IMR-90 (cell line): ENCODE measurements around the gene LRP1B. TPM values are rescaled to one million over a fixed set of nuclear protein-coding genes. Genes with fewer than 3 reads are reported as not detected.

Experiments
- ATAC-seq: fragments of 200-7000 bp; cut with Tn5 transposase; 2 replicates; pipeline ENCODE4 v1.9.1; 2020; ENCODE audit warnings: low read depth, mild to moderate bottlenecking, moderate library complexity
- BruUV-seq: library from RNA; stranded (reverse); fragments of 400-500 nt; replicated peaks from 2 replicates; lab custom pipeline; 2021; lab: Mats Ljungman, UMichigan
- CTCF ChIA-PET: fragments of 300-600 bp; formaldehyde crosslinking; extraction: SDS; loops from one replicate; lab custom pipeline; 2021; ENCODE audit warnings: antibody characterized with exemption; lab: Yijun Ruan, JAX
- POLR2A ChIA-PET: fragments of 300-600 bp; sonication (Branson Sonifier 250); formaldehyde crosslinking; loops from one replicate; lab custom pipeline; 2022; ENCODE audit warnings: antibody characterized with exemption; ENCODE audit not compliant: unreplicated experiment; lab: Charles Lee
- DNase-seq: peaks from one replicate; pipeline ENCODE4 v3.0.0; 2013
- H2AFZ ChIP-seq: replicated peaks from 2 replicates; pipeline ENCODE3; 2013; ENCODE audit warnings: low read length, mild to moderate bottlenecking; ENCODE audit not compliant: poor library complexity
- H2AK5ac ChIP-seq: 2 replicates; pipeline ENCODE4 v1.6.1; 2013; ENCODE audit warnings: low read depth, low read length, inconsistent platforms
- H2AK9ac ChIP-seq: replicated peaks from 2 replicates; pipeline ENCODE3; 2013; ENCODE audit warnings: mild to moderate bottlenecking, low read depth, low read length, moderate library complexity; ENCODE audit not compliant: poor library complexity
- H2BK120ac ChIP-seq: 2 replicates; pipeline ENCODE4 v1.6.1; 2013; ENCODE audit warnings: low read depth, low read length, inconsistent platforms
- H2BK15ac ChIP-seq: 3 replicates; pipeline ENCODE4 v1.6.1; 2013; ENCODE audit warnings: low read depth, low read length, inconsistent platforms
- H2BK20ac ChIP-seq: 2 replicates; pipeline ENCODE4 v1.6.1; 2013; ENCODE audit warnings: low read depth, mild to moderate bottlenecking, inconsistent platforms, low read length, moderate library complexity
- H2BK5ac ChIP-seq: 2 replicates; pipeline ENCODE4 v1.6.1; 2013; ENCODE audit warnings: mild to moderate bottlenecking, low read depth, low read length, inconsistent platforms; ENCODE audit not compliant: poor library complexity, severe bottlenecking
- H3K14ac ChIP-seq: replicated peaks from 2 replicates; pipeline ENCODE4 v1.6.1; 2013; ENCODE audit warnings: low read depth, low read length, inconsistent platforms
- H3K18ac ChIP-seq: 2 replicates; pipeline ENCODE4 v1.6.1; 2013; ENCODE audit warnings: low read depth, low read length, control low read depth
- H3K23ac ChIP-seq: 2 replicates; pipeline ENCODE4 v1.6.1; 2013; ENCODE audit warnings: low read depth, low read length, inconsistent platforms
- H3K27ac ChIP-seq: 2 replicates; pipeline ENCODE4 v1.5.1; 2013; ENCODE audit warnings: mild to moderate bottlenecking, control low read depth, low read length; ENCODE audit not compliant: insufficient read depth
- H3K27me3 ChIP-seq: 2 replicates; pipeline ENCODE4 v1.6.1; 2013; ENCODE audit warnings: low read length; ENCODE audit not compliant: control insufficient read depth, insufficient read depth
- H3K36me3 ChIP-seq: 2 replicates; pipeline ENCODE4 v1.6.1; 2013; ENCODE audit warnings: low read length, mixed read lengths; ENCODE audit not compliant: control insufficient read depth, insufficient read depth
- H3K4ac ChIP-seq: 2 replicates; pipeline ENCODE4 v1.6.1; 2013; ENCODE audit warnings: low read depth, low read length, inconsistent platforms
- H3K4me1 ChIP-seq: 2 replicates; pipeline ENCODE4 v1.6.1; 2013; ENCODE audit warnings: low read length, mixed read lengths; ENCODE audit not compliant: control insufficient read depth, insufficient read depth
- H3K4me2 ChIP-seq: 2 replicates; pipeline ENCODE4 v1.6.1; 2013; ENCODE audit warnings: low read depth, mild to moderate bottlenecking, control low read depth, low read length, moderate library complexity
- H3K4me3 ChIP-seq: 2 replicates; pipeline ENCODE4 v1.5.1; 2013; ENCODE audit warnings: low read depth, mild to moderate bottlenecking, control low read depth, low read length, moderate library complexity; ENCODE audit not compliant: insufficient read depth
- H3K56ac ChIP-seq: 2 replicates; pipeline ENCODE4 v1.6.1; 2013; ENCODE audit warnings: low read length, inconsistent platforms; ENCODE audit not compliant: insufficient read depth; ENCODE audit errors: extremely low read depth
- H3K79me1 ChIP-seq, 2 experiments: 2 replicates each; pipeline ENCODE4 v1.6.1; 2013; ENCODE audit warnings: low read length in 2 of 2, inconsistent platforms in 1 of 2, low read depth in 1 of 2
- H3K9ac ChIP-seq: 2 replicates; pipeline ENCODE4 v1.6.1; 2013; ENCODE audit warnings: low read depth, low read length, control low read depth
- H3K9me1 ChIP-seq: 2 replicates; pipeline ENCODE4 v1.6.1; 2013; ENCODE audit warnings: low read length, inconsistent platforms; ENCODE audit not compliant: insufficient read depth
- H3K9me3 ChIP-seq: 2 replicates; pipeline ENCODE4 v1.6.1; 2013; ENCODE audit warnings: low read length; ENCODE audit not compliant: control insufficient read depth, insufficient read depth
- H4K20me1 ChIP-seq: 2 replicates; pipeline ENCODE4 v1.6.1; 2013; ENCODE audit warnings: low read length, inconsistent platforms; ENCODE audit not compliant: insufficient read depth
- H4K5ac ChIP-seq: 2 replicates; pipeline ENCODE4 v1.6.1; 2013; ENCODE audit warnings: mild to moderate bottlenecking, low read depth, low read length, control low read depth
- H4K8ac ChIP-seq, 2 experiments: 2 replicates each; pipeline ENCODE4 v1.6.1; 2013; ENCODE audit warnings: low read depth in 2 of 2, low read length in 2 of 2, control low read depth in 1 of 2, inconsistent platforms in 1 of 2
- H4K91ac ChIP-seq: 2 replicates; pipeline ENCODE4 v1.6.1; 2013; ENCODE audit warnings: low read depth, low read length, inconsistent platforms; ENCODE audit not compliant: insufficient read depth
- BHLHE40 ChIP-seq: fragments of 150-350 bp; IDR thresholded peaks from 2 replicates; pipeline ENCODE4 v1.6.1; 2016; ENCODE audit warnings: mild to moderate bottlenecking, low read depth, low read length
- CEBPB ChIP-seq: IDR thresholded peaks from 2 replicates; pipeline ENCODE4 v1.6.1; 2012; ENCODE audit warnings: low read depth, low read length, improper control_type of control experiment
- CHD1 ChIP-seq: IDR thresholded peaks from 2 replicates; pipeline ENCODE4 v1.6.1; 2012; ENCODE audit warnings: low read depth, low read length, improper control_type of control experiment
- FOS ChIP-seq: fragments of 150-350 bp; IDR thresholded peaks from 2 replicates; pipeline ENCODE4 v1.6.1; 2016; ENCODE audit warnings: low read depth, low read length
- MAFK ChIP-seq: IDR thresholded peaks from 2 replicates; pipeline ENCODE4 v1.6.1; 2012; ENCODE audit warnings: low read depth, low read length, improper control_type of control experiment
- MAZ ChIP-seq: IDR thresholded peaks from 2 replicates; pipeline ENCODE4 v1.6.1; 2012; ENCODE audit warnings: low read depth, mild to moderate bottlenecking, low read length, improper control_type of control experiment, moderate library complexity, borderline replicate concordance
- MXI1 ChIP-seq: IDR thresholded peaks from 2 replicates; pipeline ENCODE4 v1.6.1; 2012; ENCODE audit warnings: low read depth, mild to moderate bottlenecking, low read length, moderate library complexity, borderline replicate concordance
- NFE2L2 ChIP-seq: fragments of 150-350 bp; IDR thresholded peaks from 2 replicates; pipeline ENCODE4 v1.6.1; 2016; ENCODE audit warnings: low read depth, mild to moderate bottlenecking, low read length
- POLR2A ChIP-seq: IDR thresholded peaks from 2 replicates; pipeline ENCODE4 v1.6.1; 2012; ENCODE audit warnings: mild to moderate bottlenecking, low read depth, low read length
- RAD21 ChIP-seq: IDR thresholded peaks from 2 replicates; pipeline ENCODE4 v1.6.1; 2012; ENCODE audit warnings: low read length, improper control_type of control experiment
- RCOR1 ChIP-seq: IDR thresholded peaks from 2 replicates; pipeline ENCODE4 v1.6.1; 2012; ENCODE audit warnings: mild to moderate bottlenecking, low read length, improper control_type of control experiment; ENCODE audit not compliant: insufficient replicate concordance
- RFX5 ChIP-seq: IDR thresholded peaks from 2 replicates; pipeline ENCODE4 v1.8.0; 2012; ENCODE audit warnings: low read depth, mild to moderate bottlenecking, low read length, moderate library complexity
- SMC3 ChIP-seq: fragments of 150-350 bp; IDR thresholded peaks from 2 replicates; pipeline ENCODE4 v1.6.1; 2016; ENCODE audit warnings: low read depth, mild to moderate bottlenecking, antibody characterized with exemption, low read length, moderate library complexity
- WGBS, 2 experiments: methylation state at CpG; one replicate each; pipeline versions ENCODE4 v1.1.5 to v1.1.7; 2013; ENCODE audit warnings: missing lambda C conversion rate in 2 of 2; ENCODE audit not compliant: insufficient read length in 1 of 2; ENCODE audit errors: extremely low coverage in 2 of 2; 5-methylcytosine and 5-hydroxymethylcytosine counted together
- dilution Hi-C: fragments of 300-500 bp; cut with HindIII; formaldehyde crosslinking; loops from one replicate; pipeline ENCODE4 v1.14.3; 2018; ENCODE audit warnings: low sequenced_read_pairs; ENCODE audit not compliant: unreplicated experiment
- in situ Hi-C: fragments of 300-500 bp; cut with MboI; formaldehyde crosslinking; loops from 3 replicates; pipeline ENCODE4 v1.14.3; 2019; ENCODE audit warnings: low sequenced_read_pairs, inconsistent platforms, mixed read lengths
- intact Hi-C: fragments of 100-400 bp; cut with micrococcal nuclease; formaldehyde crosslinking; loops from 2 replicates; pipeline ENCODE4 v1.10.0; 2022
- polyA plus RNA-seq, 3 experiments: library from polyadenylated mRNA; depleted of rRNA; stranded (reverse); fragments of >200 nt; gene quantifications; 2 replicates each; pipeline ENCODE4 v1.2.3, GENCODE V29; 2012; ENCODE audit warnings: low replicate concordance in 1 of 3
- total RNA-seq: library from RNA; depleted of rRNA; stranded (reverse); fragments of >200 nt; gene quantifications from 2 replicates; pipeline ENCODE4 v1.2.3, GENCODE V29; 2012
- TF ChIP-seq, protein P1 (sequence below): conservative IDR thresholded peaks from 2 replicates; pipeline ENCODE4 v1.5.1; 2012; ENCODE audit warnings: mild to moderate bottlenecking, low read depth, low read length, improper control_type of control experiment
- TF ChIP-seq, protein P2 (sequence below): fragments of 150-350 bp; IDR thresholded peaks from 2 replicates; pipeline ENCODE4 v1.6.1; 2016; ENCODE audit warnings: low read depth, mild to moderate bottlenecking, low read length, moderate library complexity, borderline replicate concordance
- TF ChIP-seq, protein P3 (sequence below): fragments of 150-350 bp; IDR thresholded peaks from 2 replicates; pipeline ENCODE4 v1.6.1; 2017; ENCODE audit warnings: mild to moderate bottlenecking, antibody characterized with exemption, low read length, low read depth

Gene LRP1B
- total and polyA plus RNA-seq, 2 of the 4 experiments (the other 2 are of a cell fraction): under 0.01 to 0.02 TPM

DNA sequence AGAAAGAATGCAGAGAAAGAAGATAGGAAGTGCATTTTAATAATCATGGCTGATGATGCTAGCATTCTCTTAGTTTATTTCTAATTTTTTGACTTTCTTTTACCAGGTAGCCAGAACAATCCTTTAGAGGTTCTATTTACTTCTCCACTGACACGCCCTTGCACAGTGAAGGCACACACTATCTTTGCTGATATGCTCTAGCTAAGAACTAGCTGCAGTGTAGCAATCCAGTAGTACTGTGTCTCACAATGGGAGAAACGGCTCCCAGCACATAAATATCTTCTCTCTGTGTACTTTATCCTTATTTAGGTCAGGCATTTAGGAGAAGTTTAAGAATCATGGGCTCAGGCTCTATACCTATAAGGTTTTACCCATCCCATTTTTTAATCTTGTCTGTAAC, 1005.4 kb downstream of the LRP1B start:
- H2BK5ac ChIP-seq: no peak overlapping the region
- ATAC-seq (no peak), DNase-seq (no peak)
- no peak overlapping the region for H4K91ac ChIP-seq
- no peak overlapping the region for H2AK5ac ChIP-seq
- H3K9me1 ChIP-seq: no peaks in the 10 kb centered on the region
- TF ChIP-seq NFE2L2 (no peak), RCOR1 (no peak), CHD1 (no peak), MAZ (no peak), RAD21 (no peak), CEBPB (no peak), FOS (no peak), BHLHE40 (no peak), MAFK (no peak), SMC3 (no peak), MXI1 (no peak), POLR2A (no peak), RFX5 (no peak)
- TF ChIP-seq, protein P1, sequence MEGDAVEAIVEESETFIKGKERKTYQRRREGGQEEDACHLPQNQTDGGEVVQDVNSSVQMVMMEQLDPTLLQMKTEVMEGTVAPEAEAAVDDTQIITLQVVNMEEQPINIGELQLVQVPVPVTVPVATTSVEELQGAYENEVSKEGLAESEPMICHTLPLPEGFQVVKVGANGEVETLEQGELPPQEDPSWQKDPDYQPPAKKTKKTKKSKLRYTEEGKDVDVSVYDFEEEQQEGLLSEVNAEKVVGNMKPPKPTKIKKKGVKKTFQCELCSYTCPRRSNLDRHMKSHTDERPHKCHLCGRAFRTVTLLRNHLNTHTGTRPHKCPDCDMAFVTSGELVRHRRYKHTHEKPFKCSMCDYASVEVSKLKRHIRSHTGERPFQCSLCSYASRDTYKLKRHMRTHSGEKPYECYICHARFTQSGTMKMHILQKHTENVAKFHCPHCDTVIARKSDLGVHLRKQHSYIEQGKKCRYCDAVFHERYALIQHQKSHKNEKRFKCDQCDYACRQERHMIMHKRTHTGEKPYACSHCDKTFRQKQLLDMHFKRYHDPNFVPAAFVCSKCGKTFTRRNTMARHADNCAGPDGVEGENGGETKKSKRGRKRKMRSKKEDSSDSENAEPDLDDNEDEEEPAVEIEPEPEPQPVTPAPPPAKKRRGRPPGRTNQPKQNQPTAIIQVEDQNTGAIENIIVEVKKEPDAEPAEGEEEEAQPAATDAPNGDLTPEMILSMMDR: no peak
- TF ChIP-seq, protein P2, sequence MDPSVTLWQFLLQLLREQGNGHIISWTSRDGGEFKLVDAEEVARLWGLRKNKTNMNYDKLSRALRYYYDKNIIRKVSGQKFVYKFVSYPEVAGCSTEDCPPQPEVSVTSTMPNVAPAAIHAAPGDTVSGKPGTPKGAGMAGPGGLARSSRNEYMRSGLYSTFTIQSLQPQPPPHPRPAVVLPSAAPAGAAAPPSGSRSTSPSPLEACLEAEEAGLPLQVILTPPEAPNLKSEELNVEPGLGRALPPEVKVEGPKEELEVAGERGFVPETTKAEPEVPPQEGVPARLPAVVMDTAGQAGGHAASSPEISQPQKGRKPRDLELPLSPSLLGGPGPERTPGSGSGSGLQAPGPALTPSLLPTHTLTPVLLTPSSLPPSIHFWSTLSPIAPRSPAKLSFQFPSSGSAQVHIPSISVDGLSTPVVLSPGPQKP: no peak
- TF ChIP-seq, protein P3, sequence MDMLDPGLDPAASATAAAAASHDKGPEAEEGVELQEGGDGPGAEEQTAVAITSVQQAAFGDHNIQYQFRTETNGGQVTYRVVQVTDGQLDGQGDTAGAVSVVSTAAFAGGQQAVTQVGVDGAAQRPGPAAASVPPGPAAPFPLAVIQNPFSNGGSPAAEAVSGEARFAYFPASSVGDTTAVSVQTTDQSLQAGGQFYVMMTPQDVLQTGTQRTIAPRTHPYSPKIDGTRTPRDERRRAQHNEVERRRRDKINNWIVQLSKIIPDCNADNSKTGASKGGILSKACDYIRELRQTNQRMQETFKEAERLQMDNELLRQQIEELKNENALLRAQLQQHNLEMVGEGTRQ: no peak
- H3K4me1 ChIP-seq: no peaks in the 10 kb centered on the region
- H3K23ac ChIP-seq: no peak overlapping the region
- H2AK9ac ChIP-seq: no peak overlapping the region
- no peak overlapping the region for H2BK20ac ChIP-seq
- H4K5ac ChIP-seq: no peak overlapping the region
- no peak overlapping the region for H3K4ac ChIP-seq
- no peaks in the 10 kb centered on the region for H3K27me3 ChIP-seq
- dilution Hi-C loops (no loop called here), intact Hi-C loops (no loop called here), in situ Hi-C loops (no loop called here)
- no peaks in the 10 kb centered on the region for H3K36me3 ChIP-seq
- H3K4me3 ChIP-seq: no peak overlapping the region
- POLR2A ChIA-PET: no interaction called here
- H3K27ac ChIP-seq: no peak overlapping the region
- H4K8ac ChIP-seq: no peak overlapping the region
- CTCF ChIA-PET: no interaction called here
- H3K56ac ChIP-seq: no peak overlapping the region
- H3K18ac ChIP-seq: no peak overlapping the region
- no peak overlapping the region for H3K14ac ChIP-seq
- no peak overlapping the region for H3K4me2 ChIP-seq
- H3K9me3 ChIP-seq: no peaks in the 10 kb centered on the region
- H2BK15ac ChIP-seq: no peak overlapping the region
- no peaks in the 10 kb centered on the region for H4K20me1 ChIP-seq
- H2BK120ac ChIP-seq: no peak overlapping the region
- no peaks in the 10 kb centered on the region for H3K79me1 ChIP-seq
- WGBS, 2 experiments: no CpG with 5 or more reads among the region's 2 CpGs
- BruUV-seq: no TSS peak
- H2AFZ ChIP-seq: no peak overlapping the region
- H3K9ac ChIP-seq: no peak overlapping the region
